GM12865 (cell line): ENCODE results near the gene SLC25A20.
"Not testable (repeated sequence)": the region's sequence is repeated elsewhere in the genome, so short reads cannot be mapped to it uniquely, and the experiment has no call there.

Source experiments
- DNase-seq: peaks from one replicate; pipeline ENCODE4 v3.0.0; 2010; ENCODE audit warnings: low read depth
- H3K4me3 ChIP-seq: 2 replicates; pipeline ENCODE4 v1.5.1; 2011; ENCODE audit warnings: mild to moderate bottlenecking, low read depth, low read length, control low read depth
- TF ChIP-seq, protein P1 (sequence below): IDR thresholded peaks from 2 replicates; pipeline ENCODE4 v1.5.1; 2011; ENCODE audit warnings: low read length, control low read depth, low read depth, inconsistent platforms; ENCODE audit not compliant: insufficient read depth; ENCODE audit errors: missing control alignments

The SLC25A20 gene

DNA sequence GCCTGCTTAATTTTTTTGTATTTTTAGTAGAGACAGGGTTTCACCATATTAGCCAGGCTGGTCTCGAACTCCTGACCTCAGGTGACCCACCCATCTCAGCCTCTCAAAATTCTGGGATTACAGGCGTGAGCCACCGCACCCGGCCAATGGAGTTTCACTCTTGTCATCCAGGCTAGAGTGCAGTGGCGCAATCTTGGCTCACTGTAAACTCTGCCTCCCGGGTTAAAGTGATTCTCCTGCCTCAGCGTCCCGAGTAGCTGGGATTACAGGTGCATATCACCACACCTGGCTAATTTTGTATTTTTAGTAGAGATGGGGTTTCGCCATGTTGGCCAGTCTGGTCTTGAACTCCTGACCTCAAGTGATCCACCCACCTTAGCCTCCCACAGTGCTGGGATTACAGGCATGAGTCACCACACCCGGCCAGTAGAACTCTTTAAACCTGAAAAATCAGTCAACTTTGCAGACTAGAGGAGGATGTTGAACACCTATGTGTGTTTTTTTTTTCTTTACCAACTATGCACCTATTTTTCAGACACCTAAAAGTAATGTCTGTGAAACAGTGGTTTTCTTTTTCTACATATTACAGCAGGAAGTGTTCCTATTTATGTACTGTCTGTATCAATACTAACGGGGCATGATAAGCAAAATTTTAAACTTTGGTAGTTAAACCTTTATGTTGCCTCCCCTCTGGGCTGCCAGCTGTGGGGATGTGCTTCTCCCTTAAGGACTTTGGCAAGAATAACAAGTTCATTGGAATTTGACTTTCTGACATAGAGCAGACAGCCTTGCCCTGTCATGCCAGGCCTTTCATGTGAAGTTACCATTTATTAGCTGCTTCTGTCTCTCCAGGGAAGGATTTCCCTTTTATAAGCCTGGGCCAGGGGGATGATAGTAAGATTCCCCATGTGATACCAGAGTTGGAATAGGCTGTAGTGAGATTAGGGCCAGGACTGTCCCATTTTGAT, 28.0 kb upstream of the SLC25A20 start:
- H3K4me3 ChIP-seq: no peak overlapping the region
- TF ChIP-seq, protein P1, sequence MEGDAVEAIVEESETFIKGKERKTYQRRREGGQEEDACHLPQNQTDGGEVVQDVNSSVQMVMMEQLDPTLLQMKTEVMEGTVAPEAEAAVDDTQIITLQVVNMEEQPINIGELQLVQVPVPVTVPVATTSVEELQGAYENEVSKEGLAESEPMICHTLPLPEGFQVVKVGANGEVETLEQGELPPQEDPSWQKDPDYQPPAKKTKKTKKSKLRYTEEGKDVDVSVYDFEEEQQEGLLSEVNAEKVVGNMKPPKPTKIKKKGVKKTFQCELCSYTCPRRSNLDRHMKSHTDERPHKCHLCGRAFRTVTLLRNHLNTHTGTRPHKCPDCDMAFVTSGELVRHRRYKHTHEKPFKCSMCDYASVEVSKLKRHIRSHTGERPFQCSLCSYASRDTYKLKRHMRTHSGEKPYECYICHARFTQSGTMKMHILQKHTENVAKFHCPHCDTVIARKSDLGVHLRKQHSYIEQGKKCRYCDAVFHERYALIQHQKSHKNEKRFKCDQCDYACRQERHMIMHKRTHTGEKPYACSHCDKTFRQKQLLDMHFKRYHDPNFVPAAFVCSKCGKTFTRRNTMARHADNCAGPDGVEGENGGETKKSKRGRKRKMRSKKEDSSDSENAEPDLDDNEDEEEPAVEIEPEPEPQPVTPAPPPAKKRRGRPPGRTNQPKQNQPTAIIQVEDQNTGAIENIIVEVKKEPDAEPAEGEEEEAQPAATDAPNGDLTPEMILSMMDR: no peak
- DNase-seq: no peak

DNA sequence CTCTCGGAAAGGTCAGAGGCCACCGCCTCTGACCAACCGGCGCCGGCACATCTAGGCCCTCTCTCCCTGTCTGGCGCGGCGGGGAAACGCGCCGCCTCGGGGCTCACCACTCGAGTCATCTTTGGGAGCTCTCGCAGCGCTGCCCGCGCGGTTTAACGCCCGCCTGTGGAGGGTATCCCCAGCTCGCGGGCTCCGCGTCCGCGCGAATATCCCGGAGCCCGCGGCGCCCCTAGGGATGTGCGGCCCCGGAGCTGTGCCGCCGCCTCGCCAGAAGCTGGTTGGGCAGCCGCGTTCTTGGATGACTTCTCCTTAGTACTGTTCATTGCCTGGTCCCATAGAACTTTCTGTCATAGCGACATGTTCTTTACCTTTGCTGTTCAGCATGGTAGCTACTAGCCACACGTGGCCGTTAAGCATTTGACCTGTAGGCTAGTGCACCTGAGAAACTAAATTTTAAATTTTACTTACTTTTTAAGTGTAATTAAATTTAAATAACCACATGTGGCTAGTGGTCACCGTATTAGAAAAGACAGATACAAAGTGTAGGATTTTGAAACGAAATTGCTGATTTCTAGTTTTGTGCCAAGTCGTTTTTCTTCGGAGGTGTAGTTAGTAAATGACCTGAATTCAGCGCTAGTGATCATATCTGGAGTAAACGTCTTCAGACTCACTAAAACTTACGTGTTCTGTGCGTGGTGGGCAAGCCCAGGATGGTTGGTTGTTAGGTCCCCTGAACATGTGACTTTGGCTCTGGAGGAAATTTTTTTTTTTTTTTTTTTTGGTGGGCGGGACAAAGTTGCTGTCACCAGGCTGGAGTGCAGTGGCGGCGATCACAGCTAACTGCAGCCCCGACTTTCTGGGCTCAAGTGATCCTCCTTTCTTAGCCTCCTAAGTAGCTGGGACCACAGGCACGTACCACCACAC, 20.8 kb upstream of the SLC25A20 start:
- peak; percentile 87 for DNase-seq
- TF ChIP-seq, protein P1: no peak
- H3K4me3 ChIP-seq: peak overlapping the region; percentile 86

DNA sequence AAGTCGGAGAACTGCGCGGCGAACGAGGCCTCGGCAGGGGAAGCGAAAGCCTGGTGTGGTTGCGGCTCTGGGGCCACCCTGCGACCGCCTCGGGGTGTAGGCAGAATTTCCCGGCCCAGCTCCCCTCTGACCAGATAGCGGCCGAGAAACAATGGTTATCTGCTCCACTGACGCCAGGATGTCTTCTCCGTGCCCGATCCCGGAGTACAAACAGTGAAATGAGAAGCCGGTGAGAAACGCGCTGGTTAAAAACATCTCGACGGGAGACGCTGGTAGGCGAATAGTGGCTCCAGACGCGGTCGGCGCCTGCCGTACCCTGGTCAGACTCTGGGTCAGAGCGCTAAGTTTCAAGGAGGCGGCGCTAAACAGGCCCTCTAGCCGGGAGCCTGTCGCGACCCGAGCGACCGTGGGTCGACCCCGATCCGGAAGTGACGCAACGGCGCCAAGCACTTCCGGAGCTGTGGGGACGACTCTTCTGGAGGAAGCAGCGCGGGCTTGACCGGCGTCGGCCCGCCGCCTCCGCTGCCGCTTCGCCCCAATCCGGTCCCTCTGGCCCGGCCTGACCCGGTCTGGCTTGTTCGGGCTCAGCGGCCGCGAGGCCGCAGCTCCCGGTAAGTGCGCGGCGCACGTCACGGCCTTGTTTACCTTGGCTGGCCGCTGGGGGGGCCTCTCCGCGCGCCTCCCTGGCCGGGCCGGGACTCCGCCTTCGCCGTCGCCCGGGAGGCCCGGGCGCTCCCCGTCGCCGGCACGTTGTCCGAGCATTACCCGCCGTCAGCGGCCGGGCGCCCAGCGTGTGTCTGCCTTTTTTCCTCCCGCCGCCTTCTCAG, 19.9 kb upstream of the SLC25A20 start, which contains the start of gene ARIH2:
TSS of gene ARIH2 (plus strand) at position 455 of the 827 bp plus-strand sequence. CDS start 8,717 bp downstream, outside the sequence.
- TF ChIP-seq, protein P1: peak; percentile 5
- H3K4me3 ChIP-seq: peak within 1 kb of the TSS; percentile 86
- DNase-seq: peak; percentile 97

DNA sequence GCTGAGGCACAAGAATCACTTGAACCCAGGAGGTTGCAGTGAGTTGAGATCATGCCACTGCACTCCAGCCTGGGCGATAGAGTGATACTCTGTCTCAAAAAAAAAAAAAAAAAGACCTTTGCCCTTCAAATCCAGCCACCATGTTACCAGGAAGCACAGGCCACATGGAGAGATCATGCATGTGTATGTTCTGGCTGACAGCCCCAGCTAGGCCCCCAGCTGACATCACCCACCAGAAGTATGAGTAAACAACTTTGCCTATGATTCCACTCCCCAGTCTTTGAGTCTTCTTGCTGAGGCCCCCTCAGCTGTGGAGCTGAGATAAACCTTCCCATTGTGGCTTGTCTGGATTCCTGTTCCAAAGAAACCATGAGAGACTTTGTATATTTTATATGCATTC, 16.6 kb upstream of the SLC25A20 start:
- no peak overlapping the region for H3K4me3 ChIP-seq
- no peak for DNase-seq
- TF ChIP-seq, protein P1: no peak

- DNase-seq, H3K4me3 ChIP-seq: not testable (repeated sequence)
These were observed 8.3 kb upstream of the SLC25A20 start for GRCh38 chr3:48907026-48907425.

GRCh38 chr3:48899273-48899672, 591 bp upstream of the SLC25A20 start:
- H3K4me3 ChIP-seq: peak overlapping the region; percentile 79
- peak; percentile 53 for DNase-seq
- TF ChIP-seq, protein P1: no peak
